ENCODE measurements around the gene CYP26B1. TPM values are rescaled to one million over a fixed set of nuclear protein-coding genes. Genes with fewer than 3 reads are reported as not detected.

Gene CYP26B1
- total RNA-seq, 1 experiment from 2014 or later: 3.0 TPM

GRCh38 chr2:72113847-72114692 lies 33.6 kb downstream of the CYP26B1 start:
- Mint-ChIP-seq H3K4me1 (ENCODE audit: low read depth, unreplicated experiment) (peaks cover 16% of the 10 kb centered on the region), H3K4me3 (ENCODE audit: low read depth, unreplicated experiment) (no peak overlapping the region), H3K27ac (ENCODE audit: unreplicated experiment) (no peak overlapping the region), H3K27me3 (ENCODE audit: unreplicated experiment) (no peaks in the 10 kb centered on the region), H3K36me3 (ENCODE audit: insufficient read depth, unreplicated experiment) (peaks cover 7% of the 10 kb centered on the region), H3K9me3 (ENCODE audit: low read depth, unreplicated experiment) (peaks cover 3% of the 10 kb centered on the region)
- intact Hi-C loops (cut with micrococcal nuclease; ENCODE audit: unreplicated experiment): no loop called here
- CTCF ChIA-PET: interaction anchor here (0.7 to 1.6 kb wide), 3 partner anchors 36 to 463 kb away, joined by 3 to 14 read pairs (median 7); no protein-coding TSS in a partner anchor
- TF ChIP-seq CTCF (IDR thresholded peaks at IDR 0.05; ENCODE audit: unreplicated experiment): no peak
- no TSS peak for BruUV-seq (replicated peaks)
- no peak for DNase-seq

GRCh38 chr2:72112981-72113846 lies 34.4 kb downstream of the CYP26B1 start:
- Mint-ChIP-seq H3K9me3 (ENCODE audit: low read depth, unreplicated experiment) (peaks cover 3% of the 10 kb centered on the region), H3K27ac (ENCODE audit: unreplicated experiment) (no peak overlapping the region), H3K4me3 (ENCODE audit: low read depth, unreplicated experiment) (no peak overlapping the region), H3K36me3 (ENCODE audit: insufficient read depth, unreplicated experiment) (peaks cover 7% of the 10 kb centered on the region), H3K4me1 (ENCODE audit: low read depth, unreplicated experiment) (peaks cover 16% of the 10 kb centered on the region), H3K27me3 (ENCODE audit: unreplicated experiment) (no peaks in the 10 kb centered on the region)
- CTCF ChIA-PET: no interaction called here
- no TSS peak for BruUV-seq (replicated peaks)
- intact Hi-C loops (cut with micrococcal nuclease; ENCODE audit: unreplicated experiment): no loop called here
- DNase-seq: no peak
- no peak for TF ChIP-seq CTCF (IDR thresholded peaks at IDR 0.05; ENCODE audit: unreplicated experiment)

GRCh38 chr2:72112401-72112800 lies 35.3 kb downstream of the CYP26B1 start:
- peaks cover 3% of the 10 kb centered on the region for H3K9me3 Mint-ChIP-seq (ENCODE audit: low read depth, unreplicated experiment)
- TF ChIP-seq CTCF (IDR thresholded peaks at IDR 0.05; ENCODE audit: unreplicated experiment): no peak
- CTCF ChIA-PET: no interaction called here
- H3K27me3 Mint-ChIP-seq (ENCODE audit: unreplicated experiment): no peaks in the 10 kb centered on the region
- H3K36me3 Mint-ChIP-seq (ENCODE audit: insufficient read depth, unreplicated experiment): peaks cover 7% of the 10 kb centered on the region
- no peak for DNase-seq
- H3K27ac Mint-ChIP-seq (ENCODE audit: unreplicated experiment): no peak overlapping the region
- BruUV-seq (replicated peaks): no TSS peak
- peaks cover 16% of the 10 kb centered on the region for H3K4me1 Mint-ChIP-seq (ENCODE audit: low read depth, unreplicated experiment)
- intact Hi-C loops (cut with micrococcal nuclease; ENCODE audit: unreplicated experiment): no loop called here
- H3K4me3 Mint-ChIP-seq (ENCODE audit: low read depth, unreplicated experiment): no peak overlapping the region

GRCh38 chr2:72111061-72111460 lies 36.6 kb downstream of the CYP26B1 start:
- Mint-ChIP-seq H3K4me3 (ENCODE audit: low read depth, unreplicated experiment) (no peak overlapping the region), H3K27ac (ENCODE audit: unreplicated experiment) (no peak overlapping the region), H3K4me1 (ENCODE audit: low read depth, unreplicated experiment) (peaks cover 6% of the 10 kb centered on the region), H3K36me3 (ENCODE audit: insufficient read depth, unreplicated experiment) (peaks cover 5% of the 10 kb centered on the region), H3K27me3 (ENCODE audit: unreplicated experiment) (peaks cover 7% of the 10 kb centered on the region), H3K9me3 (ENCODE audit: low read depth, unreplicated experiment) (peaks cover 3% of the 10 kb centered on the region)
- CTCF ChIA-PET: no interaction called here
- TF ChIP-seq CTCF (IDR thresholded peaks at IDR 0.05; ENCODE audit: unreplicated experiment): no peak
- BruUV-seq (replicated peaks): no TSS peak
- DNase-seq: no peak
- intact Hi-C loops (cut with micrococcal nuclease; ENCODE audit: unreplicated experiment): no loop called here

All from Calu3 (cell line).